Cardiac fibroblast (primary cell): ENCODE data around the gene CCDC186.

Experiments used
- DNase-seq, 2 donors: peaks; one replicate each; pipeline versions ENCODE4 v3.0.0 to v3.0.0-alpha.2; 2010; ENCODE audit warnings: low read depth in 2 of 2
- H3K4me3 ChIP-seq, 2 donors: replicated peaks in 1 of 2; 1 replicate in 1 of 2; 2 replicates in 1 of 2; pipeline ENCODE4 v1.5.1; 2011; ENCODE audit warnings: low read depth in 2 of 2, low read length in 2 of 2, mild to moderate bottlenecking in 2 of 2, moderate library complexity in 1 of 2
- CTCF ChIP-seq: IDR thresholded peaks from one replicate; pipeline ENCODE4 v1.5.1; 2011; ENCODE audit warnings: low read depth, mild to moderate bottlenecking, low read length, inconsistent platforms

CCDC186 gene

GRCh38 chr10:114188001-114188400, 14.0 kb upstream of the CCDC186 start:
- TF ChIP-seq CTCF = no peak
- no peak for DNase-seq
- no peak overlapping the region for H3K4me3 ChIP-seq

- no peak overlapping the region for H3K4me3 ChIP-seq
- TF ChIP-seq CTCF = no peak
- no peak for DNase-seq
These were observed 10.3 kb upstream of the CCDC186 start for GRCh38 chr10:114184276-114184675.

- no peak for DNase-seq
- H3K4me3 ChIP-seq = no peak overlapping the region
- TF ChIP-seq CTCF = no peak
These were observed 9.6 kb upstream of the CCDC186 start for GRCh38 chr10:114183563-114183962.

- H3K4me3 ChIP-seq = no peak overlapping the region
- DNase-seq = no peak
- TF ChIP-seq CTCF = no peak
These were observed 8.0 kb upstream of the CCDC186 start for GRCh38 chr10:114181971-114182370.

- DNase-seq = no peak
- TF ChIP-seq CTCF = no peak
- no peak overlapping the region for H3K4me3 ChIP-seq
These were observed 6.9 kb upstream of the CCDC186 start for GRCh38 chr10:114180937-114181336.

GRCh38 chr10:114179747-114180146, 5.7 kb upstream of the CCDC186 start:
- TF ChIP-seq CTCF = no peak
- no peak for DNase-seq
- no peak overlapping the region for H3K4me3 ChIP-seq

- H3K4me3 ChIP-seq = peak within 1 kb of the TSS in 1 of 2 donors; percentile 10
These were observed 5.1 kb upstream of the CCDC186 start, which contains the start of gene TDRD1 for GRCh38 chr10:114179148-114179547. TSS of gene TDRD1 (plus strand) at chr10:114179353. CDS start at chr10:114187832, 8,479 bp downstream.

More at GRCh38 chr10:114179148-114179547, 5.1 kb upstream of the CCDC186 start, which contains the start of gene TDRD1:
- TF ChIP-seq CTCF = no peak
- DNase-seq = peak in 1 of 2 donors; percentile 9
